Measurements from ENCODE around the gene SASH1.
A peak's percentile ranks its signal among the peaks of the same experiment; 100 is the strongest.

The SASH1 gene

DNA sequence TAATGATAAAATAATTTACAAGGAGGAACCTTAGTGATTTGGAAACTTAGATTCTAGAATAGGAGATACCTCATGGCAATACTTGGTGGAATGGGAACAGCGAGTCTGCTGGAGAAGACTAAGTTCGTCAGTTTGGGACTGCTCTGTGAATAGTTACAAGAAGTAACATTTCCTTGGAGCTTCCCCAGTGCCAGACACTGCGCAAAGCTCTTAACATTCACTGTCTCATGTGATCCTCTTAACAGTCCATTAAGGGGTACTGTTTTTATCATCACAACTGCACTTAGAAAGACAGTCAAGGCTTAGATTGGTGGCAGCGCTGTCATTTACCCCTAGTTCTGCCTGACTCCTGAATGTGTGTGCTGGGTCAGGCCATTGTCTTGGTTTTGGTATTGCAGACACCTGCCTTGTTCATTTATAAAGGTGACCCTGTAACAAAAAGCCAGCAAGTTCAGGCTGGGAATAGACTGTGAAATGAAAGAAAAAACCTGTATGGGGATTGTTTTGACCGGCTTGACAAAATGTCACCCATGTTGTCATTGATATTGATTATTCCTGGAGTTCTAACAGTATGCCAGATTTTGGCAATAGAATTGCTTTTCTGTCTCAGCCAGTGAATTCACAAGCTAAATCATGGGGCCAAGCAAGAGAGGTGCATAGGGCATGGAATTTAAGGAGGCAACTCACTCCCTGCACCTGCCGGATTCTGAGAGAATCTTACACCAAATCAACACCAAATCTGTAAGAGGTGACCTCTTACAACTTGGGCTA lies 118.4 kb downstream of the SASH1 start:
- no peak for DNase-seq (ENCODE audit: low spot score)

GRCh38 chr6:148461986-148462577 lies 119.4 kb downstream of the SASH1 start:
- DNase-seq (ENCODE audit: low spot score), result no peak

GRCh38 chr6:148463671-148464070 lies 121.0 kb downstream of the SASH1 start:
- DNase-seq (ENCODE audit: low spot score), result no peak

DNA sequence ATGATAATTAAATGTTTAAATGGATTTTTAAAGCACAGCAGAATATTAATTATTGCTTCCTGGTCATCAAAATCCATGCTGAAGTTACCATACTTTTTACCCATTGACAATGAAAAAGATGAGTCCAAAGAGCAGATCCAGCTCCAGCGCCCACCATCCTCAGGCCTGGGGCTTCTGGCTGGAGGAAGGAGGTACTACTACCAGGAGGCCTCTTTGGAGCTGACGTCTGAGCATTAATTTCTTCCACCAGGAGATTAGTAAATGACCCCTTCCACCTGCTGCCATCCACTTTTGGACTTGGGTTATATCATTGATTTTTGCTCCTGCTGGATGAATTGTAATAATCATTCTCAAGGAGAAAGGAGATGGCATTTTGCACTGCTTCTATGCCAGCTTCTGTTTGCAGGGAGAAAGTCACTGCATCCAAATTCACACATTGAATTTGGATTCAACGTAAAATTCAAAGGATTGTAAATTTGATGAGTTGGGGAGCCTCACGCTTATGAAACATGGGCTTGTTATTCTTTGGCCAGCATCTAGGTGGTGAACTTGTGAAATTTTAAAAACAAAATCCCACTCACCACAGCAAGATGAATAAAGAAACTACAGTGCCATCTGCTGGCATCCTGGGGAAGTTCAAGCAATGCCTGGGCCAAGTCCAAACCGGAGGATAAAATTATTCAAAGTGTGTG lies 121.8 kb downstream of the SASH1 start:
- peak; percentile 52 for DNase-seq (ENCODE audit: low spot score)

GRCh38 chr6:148465011-148465335 lies 122.3 kb downstream of the SASH1 start:
- DNase-seq (ENCODE audit: low spot score), result no peak

DNA sequence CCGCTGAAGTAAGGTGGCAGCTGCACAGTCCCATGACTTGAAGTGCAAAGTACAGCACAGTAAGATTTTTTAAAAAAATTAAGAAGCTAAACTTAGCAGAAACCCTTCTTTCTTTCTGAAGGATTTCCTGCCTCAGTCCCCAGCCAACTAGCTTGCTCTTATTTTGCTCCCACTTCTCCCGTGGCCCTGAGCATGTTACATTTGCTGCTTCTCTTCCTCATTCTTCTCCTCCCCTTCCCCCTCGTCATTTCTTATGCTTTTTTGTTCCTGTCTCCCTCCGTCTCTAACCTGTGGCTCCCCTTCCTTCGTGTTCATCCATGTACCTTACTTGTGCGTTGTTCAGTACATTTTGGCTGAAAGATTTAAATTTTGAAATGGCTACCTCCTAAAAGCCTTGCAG lies 123.0 kb downstream of the SASH1 start:
- DNase-seq (ENCODE audit: low spot score), result no peak

DNA sequence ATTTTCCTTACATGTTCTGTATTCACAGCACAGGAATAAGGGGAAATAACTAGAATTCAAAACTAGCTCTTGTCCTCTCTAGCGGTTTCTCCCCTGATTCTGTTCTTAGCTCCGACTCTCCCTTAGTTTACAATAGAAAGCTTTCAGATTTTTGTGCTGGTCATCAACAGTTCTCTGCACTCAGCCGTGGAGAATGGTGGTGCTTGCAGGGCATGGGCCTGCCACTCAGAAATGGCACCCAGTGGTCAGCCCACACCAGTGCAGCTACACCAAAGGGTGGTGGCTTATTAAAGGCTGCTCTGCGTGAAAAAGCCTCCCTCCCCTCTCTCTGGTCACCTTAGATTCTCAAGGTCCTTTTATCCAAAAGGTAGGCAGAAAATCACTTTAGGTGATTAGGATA lies 123.5 kb downstream of the SASH1 start:
- no peak for DNase-seq (ENCODE audit: low spot score)

DNA sequence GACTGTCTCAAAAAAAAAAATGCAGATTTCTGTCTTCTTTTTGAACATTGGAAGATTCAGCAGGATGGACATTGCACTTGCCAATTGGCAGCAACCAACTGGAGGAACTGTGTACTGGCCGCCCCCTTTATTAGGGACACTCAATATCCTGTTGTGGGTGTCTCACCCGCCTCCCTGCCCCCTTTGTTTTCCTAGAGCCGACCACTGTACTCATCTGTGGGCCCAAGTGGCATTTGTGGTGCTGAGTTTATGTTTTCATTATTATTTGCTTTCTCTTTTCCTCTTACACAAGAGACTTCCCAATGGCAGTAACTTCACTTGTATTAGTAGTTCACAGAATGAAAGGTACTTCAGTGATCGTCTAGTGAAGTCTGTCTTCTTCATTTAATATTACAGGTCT lies 125.3 kb downstream of the SASH1 start:
- no peak for DNase-seq (ENCODE audit: low spot score)

DNA sequence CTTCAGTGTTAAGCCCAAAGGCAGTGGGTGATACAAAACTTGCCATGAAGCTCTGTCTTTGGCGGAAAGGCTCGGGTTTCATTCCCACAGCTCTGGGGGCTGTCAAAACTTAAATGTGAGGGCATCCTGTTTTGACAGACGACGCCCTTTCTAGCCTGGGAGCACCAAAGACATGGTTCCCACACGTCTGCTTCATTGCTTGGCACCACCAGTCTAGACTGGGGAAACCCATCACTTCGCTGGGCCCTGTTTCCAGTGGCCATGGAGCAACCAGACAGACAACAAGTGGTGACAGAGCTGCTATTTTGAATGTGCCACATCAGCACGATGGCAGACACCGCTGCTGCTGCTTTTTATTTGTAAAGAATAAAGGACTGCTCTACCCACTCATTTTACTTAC lies 127.5 kb downstream of the SASH1 start:
- DNase-seq (ENCODE audit: low spot score), result no peak

- DNase-seq (ENCODE audit: low spot score), result no peak
These were observed 128.2 kb downstream of the SASH1 start for GRCh38 chr6:148470606-148471465.

- no peak for DNase-seq (ENCODE audit: low spot score)
These were observed 129.1 kb downstream of the SASH1 start for GRCh38 chr6:148471624-148472159.

- no peak for DNase-seq (ENCODE audit: low spot score)
These were observed 129.8 kb downstream of the SASH1 start for GRCh38 chr6:148472171-148473105.

- DNase-seq (ENCODE audit: low spot score), result no peak
These were observed 136.9 kb downstream of the SASH1 start for GRCh38 chr6:148479497-148479896.

DNA sequence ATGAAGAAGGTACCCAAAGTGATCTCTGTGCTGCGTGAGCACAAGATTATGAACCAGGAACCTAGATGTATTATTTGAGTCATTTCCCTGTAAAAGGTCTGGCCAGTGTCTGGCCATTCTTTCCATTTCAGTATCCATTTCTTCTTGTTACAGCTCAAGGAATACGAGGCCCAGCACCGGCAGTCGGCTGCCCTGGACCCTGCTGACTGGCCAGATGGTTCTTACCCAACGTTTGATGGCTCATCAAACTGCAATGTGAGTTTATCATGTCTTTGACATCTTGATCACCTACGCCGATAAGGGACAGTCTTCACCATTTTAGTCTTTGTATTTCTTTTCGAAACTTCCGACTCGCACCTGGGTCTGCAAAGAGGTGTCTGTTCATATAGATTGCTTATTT lies 144.8 kb downstream of the SASH1 start:
- no peak for DNase-seq (ENCODE audit: low spot score)

DNA sequence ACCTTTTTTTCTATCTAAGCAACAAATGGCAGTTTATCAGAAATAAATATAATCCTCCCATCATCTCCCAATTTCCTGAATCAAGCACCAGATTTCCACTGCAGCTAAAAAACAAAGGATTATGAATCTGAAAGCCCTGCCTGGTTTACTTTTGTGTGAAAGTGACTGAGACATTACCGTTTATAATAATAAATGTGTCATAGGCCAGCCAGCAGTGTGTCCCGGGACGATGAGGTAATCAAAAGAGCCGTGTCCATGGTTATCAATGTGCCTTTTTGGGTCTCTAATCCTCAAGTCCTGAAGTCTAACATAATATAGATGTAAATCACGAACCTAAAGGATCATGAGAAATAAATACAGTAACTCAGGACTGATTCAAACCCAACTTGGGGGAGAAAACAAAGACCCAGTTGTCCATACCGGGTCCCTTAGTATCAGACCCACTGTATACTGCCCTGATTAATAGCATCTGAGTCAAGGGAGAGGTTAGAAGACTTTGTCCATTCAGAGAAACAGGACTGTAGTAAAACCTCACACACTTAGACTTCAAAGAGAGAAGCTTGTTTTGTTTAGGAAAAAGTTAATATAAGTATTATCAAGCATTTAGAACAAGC lies 149.1 kb downstream of the SASH1 start:
- no peak for DNase-seq (ENCODE audit: low spot score)

DNA sequence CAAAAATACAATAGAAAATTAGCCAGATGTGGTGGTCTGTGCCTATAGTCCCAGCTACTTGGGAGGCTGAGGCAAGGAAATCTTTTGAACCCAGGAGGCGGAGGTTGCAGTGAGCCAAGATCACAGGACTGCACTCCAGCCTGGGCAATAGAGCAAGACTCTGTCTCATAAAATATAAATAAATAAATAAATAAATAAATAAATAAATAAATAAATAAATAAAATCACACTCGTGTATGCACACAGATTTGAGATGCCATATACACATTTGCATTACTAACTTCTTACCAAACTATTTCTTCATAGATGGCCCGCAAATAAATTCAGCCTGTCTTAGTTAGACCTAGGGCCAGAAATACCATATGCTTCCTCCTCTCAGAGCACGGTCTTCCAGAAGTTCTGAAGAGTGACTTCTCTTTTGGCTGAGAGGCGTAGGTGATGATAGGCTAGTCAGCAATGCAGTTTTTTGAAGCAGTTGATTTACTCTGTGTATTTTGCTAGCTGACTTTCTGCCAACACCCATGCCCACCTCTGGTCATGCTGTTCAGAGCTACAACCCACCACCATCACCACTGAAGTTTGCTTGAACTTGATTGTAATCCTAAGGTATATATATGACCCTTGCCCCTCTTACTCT lies 150.1 kb downstream of the SASH1 start:
- no peak for DNase-seq (ENCODE audit: low spot score)

DNA sequence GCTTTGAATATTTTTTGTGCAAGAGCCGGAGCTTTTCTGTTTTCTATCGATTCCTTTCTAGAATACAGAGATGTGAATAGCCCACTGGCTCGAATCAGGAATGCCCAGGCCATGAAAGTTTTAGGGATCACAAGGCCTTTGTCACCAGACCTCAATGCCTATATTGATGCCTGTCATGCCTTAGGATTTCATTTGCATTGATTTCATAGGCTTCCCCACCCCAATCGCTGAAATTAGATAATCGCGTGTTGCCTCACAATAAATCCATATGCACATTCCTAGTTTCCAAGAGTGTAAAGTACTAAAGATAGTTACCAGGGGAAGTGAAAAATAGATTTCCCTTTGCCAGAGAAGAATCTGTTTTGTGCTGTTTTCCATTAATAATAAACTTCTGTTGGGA lies 150.8 kb downstream of the SASH1 start:
- DNase-seq (ENCODE audit: low spot score), result no peak

GRCh38 chr6:148494226-148494625 lies 151.6 kb downstream of the SASH1 start:
- no peak for DNase-seq (ENCODE audit: low spot score)

DNA sequence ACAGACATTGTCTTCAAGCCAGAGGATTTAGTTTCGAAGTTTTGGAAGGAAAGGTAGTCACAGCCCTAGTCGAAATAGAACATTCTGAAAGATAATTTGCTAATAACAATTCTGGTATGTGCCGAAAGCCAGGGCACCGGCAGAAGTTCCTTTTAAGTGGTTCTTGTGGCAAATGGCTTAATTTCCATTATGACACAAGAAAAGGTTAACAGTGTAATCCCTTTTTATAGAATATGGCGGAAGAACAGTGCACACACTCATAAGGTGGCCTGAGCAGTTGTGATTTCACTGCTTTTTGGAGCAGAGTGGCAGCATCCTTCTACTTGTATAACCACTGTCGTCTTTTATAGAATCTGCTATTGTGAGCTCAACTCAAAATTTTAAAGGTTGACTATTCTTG lies 152.4 kb downstream of the SASH1 start:
- no peak for DNase-seq (ENCODE audit: low spot score)

DNA sequence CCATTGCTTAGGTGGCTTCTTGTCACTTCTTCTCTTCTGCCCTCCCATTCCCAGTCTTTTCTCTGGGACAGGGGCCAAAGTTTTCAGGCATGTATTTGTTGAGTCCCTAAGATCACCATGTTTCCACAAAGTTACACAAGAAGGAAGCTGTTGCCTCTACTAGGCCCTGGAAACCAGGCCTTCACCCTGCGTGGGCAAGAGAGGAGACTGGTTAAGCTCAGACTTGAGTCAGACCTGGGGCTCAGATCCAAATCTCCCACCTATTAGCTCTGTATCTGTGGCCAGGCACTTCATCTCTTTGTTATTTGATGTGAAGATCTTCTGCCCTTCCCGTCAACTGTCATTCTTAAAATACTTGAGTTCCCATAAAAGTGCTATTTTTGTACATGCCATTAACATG lies 154.6 kb downstream of the SASH1 start:
- DNase-seq (ENCODE audit: low spot score), result no peak
